ENCODE data around the gene NT5DC1.

Gene NT5DC1

DNA sequence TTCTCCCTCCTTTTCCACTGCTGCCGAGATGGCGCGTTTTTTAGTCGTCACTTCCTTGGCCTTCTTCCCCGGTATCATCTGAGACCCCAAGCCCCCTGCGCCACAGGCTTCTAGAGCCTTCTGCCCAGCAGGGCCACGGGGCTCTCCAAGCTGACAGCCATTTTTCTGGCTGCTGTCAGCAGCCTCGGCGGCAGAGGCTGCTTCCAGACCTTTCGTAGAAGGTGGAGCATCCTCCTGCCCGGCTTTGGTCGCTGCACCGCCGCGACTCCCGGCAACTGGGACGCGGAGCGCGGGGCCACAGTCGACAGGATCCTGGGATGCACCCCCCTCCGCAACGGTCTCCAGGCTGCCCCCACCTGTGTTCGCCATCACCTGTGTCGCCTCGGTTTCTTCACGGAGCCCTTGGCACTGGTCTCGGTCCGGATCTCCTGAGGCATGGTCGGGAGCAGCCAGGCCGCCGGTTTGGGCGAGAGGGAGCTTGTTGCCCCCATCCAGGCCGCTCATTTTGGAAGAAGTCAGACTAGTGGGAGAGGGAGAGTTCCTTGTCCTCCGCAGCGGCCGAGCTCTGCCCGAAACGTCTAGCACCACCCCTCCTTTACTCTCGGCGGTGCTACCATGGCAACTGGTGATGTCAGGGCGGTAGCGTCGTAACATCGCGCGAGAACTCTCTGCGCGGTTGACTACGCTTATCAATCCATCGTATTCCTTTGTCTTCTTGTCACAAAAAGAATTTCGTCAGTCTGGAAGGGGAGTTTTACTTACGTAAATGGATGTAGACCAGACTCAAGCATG is 153.0 kb downstream of the NT5DC1 start, which contains the start of gene TSPYL4:
TSPYL4 (minus strand) TSS at position 571 of the 792 bp plus-strand sequence; CDS start at position 504, 67 bp downstream.
- Mint-ChIP-seq H3K4me3 (no peak within 1 kb of the TSS), H3K27ac (no peak within 1 kb of the TSS), H3K36me3 (ENCODE audit: insufficient read depth) (peaks cover 5% of the 10 kb centered on the region), H3K9me3 (no peaks in the 10 kb centered on the region), H3K4me1 (ENCODE audit: low read depth in 2 of 2) (peaks cover 1 to 26% of the 10 kb centered on the region in 2 donors), H3K27me3 (no peaks in the 10 kb centered on the region)
- ATAC-seq (replicated peaks) (peak; percentile 96), DNase-seq (peak; percentile 89 to 93 (median 90))

DNA sequence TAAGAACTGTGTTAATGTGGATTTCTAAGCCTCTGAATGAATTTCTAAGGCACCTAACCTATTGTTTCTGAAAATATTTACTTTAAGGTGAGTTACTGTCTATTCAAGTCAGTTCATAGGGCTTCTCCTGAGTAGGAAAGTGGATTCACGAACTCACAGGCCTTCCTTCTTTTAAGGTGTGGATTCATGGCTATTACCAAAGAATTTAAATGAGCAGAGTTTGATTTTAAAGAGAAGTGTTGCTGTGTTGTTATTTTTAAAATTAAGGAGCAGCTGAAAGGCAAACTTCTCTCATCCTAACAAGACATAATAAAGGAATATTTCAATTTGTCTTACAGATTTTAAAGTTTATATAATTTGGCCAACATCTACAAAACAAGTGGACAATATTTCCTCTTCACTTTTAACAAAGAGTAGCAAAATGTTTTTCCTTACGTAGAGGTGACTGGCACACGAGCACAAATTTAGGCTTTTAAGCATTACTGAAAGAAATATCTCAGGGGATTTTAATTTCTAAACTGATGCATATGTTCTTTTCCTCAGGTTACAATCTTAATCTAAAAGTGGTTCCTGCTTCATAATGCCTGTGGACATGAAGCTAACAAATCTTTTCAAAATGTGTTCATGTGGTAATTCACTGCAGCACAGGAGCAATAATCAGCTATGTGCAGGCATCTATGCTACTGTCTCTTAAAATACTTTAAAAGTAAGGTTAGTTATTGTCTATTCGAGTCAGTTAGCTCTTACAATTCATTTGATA is 153.8 kb downstream of the NT5DC1 start:
- Mint-ChIP-seq H3K9me3 (no peaks in the 10 kb centered on the region), H3K27me3 (no peaks in the 10 kb centered on the region), H3K4me1 (ENCODE audit: low read depth in 2 of 2) (peaks cover 0 to 27% of the 10 kb centered on the region in 2 donors), H3K27ac (no peak overlapping the region), H3K36me3 (ENCODE audit: insufficient read depth) (peaks cover 5% of the 10 kb centered on the region), H3K4me3 (no peak overlapping the region)
- ATAC-seq (replicated peaks) = no peak
- no peak for DNase-seq

DNA sequence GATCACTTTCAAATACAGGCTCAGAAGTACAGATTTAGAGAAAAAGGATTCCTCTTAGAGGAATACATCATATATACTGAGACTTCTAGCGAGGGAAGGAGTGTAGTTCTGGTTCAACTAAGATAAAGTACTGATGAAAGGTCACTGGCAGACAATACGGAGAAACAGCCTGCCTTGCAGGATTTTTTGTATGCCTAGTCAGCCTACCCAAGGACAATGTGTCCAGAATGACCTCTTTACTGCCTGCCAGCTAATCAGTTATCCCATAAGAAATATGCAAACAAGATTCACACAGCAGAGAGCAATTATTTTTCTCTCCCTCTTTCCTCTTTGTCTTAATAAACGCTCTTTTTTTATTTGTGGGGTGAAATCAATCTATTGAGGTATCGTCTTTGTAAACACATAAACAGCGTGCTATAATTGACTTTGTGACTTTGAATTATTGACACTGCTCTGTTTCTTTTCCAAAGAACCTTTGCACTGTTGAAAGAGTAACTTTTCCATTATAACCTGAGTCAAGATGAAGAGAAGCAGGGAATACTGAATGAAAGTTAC is 154.7 kb downstream of the NT5DC1 start:
- Mint-ChIP-seq H3K9me3 (no peaks in the 10 kb centered on the region), H3K4me3 (no peak overlapping the region), H3K27ac (no peak overlapping the region), H3K36me3 (ENCODE audit: insufficient read depth) (peaks cover 5% of the 10 kb centered on the region), H3K4me1 (ENCODE audit: low read depth in 2 of 2) (peaks cover 2 to 22% of the 10 kb centered on the region in 2 donors), H3K27me3 (no peaks in the 10 kb centered on the region)
- ATAC-seq (replicated peaks) (no peak), DNase-seq (no peak)

DNA sequence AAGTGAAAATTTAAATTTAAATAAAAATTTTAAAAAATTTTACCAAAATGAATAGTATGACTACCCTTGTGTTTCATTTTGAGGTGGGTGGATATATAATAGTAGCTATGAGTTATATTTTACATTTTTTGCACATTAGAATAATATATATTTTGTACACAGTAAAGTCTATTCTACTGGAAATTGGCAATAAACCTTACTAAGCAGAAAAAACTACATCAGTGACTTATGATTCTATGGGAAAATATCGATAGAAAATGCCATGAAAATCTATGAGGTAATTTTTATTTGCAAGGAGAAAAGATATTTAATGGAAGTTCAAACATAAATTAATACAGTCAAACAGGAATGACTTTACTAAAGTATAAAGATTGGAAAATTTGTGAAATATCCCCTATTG is 156.0 kb downstream of the NT5DC1 start:
- H3K36me3 Mint-ChIP-seq (ENCODE audit: insufficient read depth) = no peaks in the 10 kb centered on the region
- no peaks in the 10 kb centered on the region for H3K27me3 Mint-ChIP-seq
- H3K4me1 Mint-ChIP-seq (ENCODE audit: low read depth in 2 of 2) = peaks cover 13% of the 10 kb centered on the region in 2 donors
- no peak overlapping the region for H3K4me3 Mint-ChIP-seq
- DNase-seq = no peak
- ATAC-seq (replicated peaks) = no peak
- no peak overlapping the region for H3K27ac Mint-ChIP-seq
- no peaks in the 10 kb centered on the region for H3K9me3 Mint-ChIP-seq

DNA sequence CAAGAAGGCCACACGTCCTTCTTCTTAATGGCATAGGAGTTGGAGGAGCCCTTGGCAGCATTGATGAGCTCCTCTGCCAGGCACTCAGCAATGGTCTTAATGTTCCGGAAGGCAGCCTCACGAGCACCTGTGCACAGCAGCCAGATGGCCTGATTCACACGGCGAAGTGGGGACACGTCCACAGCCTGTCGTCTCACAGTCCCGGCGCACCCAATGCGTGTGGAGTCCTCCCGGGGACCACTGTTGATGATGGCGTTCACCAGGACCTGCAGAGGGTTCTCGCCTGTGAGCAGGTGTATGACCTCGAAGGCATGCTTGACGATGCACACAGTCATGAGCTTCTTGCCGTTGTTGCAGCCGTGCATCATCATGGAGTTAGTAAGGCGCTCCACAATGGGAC is 157.9 kb downstream of the NT5DC1 start:
- Mint-ChIP-seq H3K27me3 (no peaks in the 10 kb centered on the region), H3K4me3 (no peak overlapping the region), H3K9me3 (no peaks in the 10 kb centered on the region), H3K36me3 (ENCODE audit: insufficient read depth) (no peaks in the 10 kb centered on the region), H3K4me1 (ENCODE audit: low read depth in 2 of 2) (peaks cover 7 to 21% of the 10 kb centered on the region in 2 donors), H3K27ac (no peak overlapping the region)
- ATAC-seq (replicated peaks) = no peak
- no peak for DNase-seq

DNA sequence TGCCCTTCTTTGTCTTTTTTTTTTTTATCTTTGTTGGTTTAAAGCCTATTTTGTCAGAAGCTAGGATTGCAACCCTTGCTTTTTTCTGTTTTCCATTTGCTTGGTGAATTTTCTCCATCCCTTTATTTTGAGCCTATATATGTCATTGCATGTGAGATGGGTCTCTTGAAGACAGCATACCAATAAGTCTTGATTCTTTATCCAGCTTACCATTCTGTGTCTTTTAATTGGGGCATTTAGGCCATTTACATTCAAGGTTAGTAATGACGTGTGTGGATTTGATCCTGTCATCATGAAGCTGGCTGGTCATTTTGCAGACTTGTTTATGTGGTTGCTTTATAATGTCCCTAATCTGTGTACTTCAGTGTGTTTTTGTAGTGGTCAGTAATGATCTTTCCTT is 162.7 kb downstream of the NT5DC1 start:
- Mint-ChIP-seq H3K36me3 (ENCODE audit: insufficient read depth) (peaks cover 4% of the 10 kb centered on the region), H3K4me1 (ENCODE audit: low read depth in 2 of 2) (peaks cover 12 to 38% of the 10 kb centered on the region in 2 donors), H3K4me3 (no peak overlapping the region), H3K9me3 (no peaks in the 10 kb centered on the region), H3K27ac (no peak overlapping the region), H3K27me3 (no peaks in the 10 kb centered on the region)
- ATAC-seq (replicated peaks) (no peak), DNase-seq (no peak)

DNA sequence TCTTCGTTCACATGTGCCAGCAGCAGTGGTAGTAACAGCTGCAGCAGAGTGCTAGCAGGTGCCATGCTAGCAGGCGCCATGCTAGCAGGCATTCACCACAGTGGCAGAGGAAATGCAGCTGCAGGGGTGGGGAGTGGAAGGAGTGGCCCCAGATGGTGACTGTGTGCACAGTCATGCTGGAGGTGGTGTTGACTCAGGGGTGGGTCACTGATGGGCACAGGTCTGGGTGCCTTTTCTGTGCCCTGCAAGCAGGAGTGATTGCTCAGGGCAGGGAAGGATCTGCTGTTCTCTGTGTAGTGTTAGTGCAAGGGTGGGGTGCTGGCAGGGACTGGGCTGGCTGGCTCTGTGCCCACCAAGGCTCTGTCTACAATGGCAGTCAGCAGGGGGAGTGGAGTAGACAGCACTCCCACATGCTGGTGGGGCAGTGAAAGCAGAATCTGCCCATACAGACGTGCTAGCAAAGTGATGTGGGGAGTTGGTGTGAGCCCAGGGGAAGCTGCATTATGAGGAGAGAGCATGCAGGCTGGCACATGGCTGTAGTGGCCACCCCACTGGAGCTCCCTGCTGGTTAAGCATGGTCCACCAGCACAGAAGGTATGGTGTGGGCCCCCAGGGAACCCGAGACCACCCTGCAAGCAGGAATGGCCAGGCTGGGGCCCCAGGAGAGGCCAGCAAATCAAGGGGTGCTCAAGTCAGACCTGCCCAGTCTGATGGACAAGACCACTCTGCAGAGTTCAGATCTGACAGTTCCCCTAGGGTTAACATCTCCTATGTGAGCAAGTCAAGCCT is 164.6 kb downstream of the NT5DC1 start:
- Mint-ChIP-seq H3K27ac (peak overlapping the region in 1 of 2 donors; percentile 19), H3K36me3 (ENCODE audit: insufficient read depth) (peaks cover 11% of the 10 kb centered on the region), H3K4me3 (no peak overlapping the region), H3K9me3 (no peaks in the 10 kb centered on the region), H3K4me1 (ENCODE audit: low read depth in 2 of 2) (peaks cover 15 to 42% of the 10 kb centered on the region in 2 donors), H3K27me3 (no peaks in the 10 kb centered on the region)
- no peak for DNase-seq
- no peak for ATAC-seq (replicated peaks)

DNA sequence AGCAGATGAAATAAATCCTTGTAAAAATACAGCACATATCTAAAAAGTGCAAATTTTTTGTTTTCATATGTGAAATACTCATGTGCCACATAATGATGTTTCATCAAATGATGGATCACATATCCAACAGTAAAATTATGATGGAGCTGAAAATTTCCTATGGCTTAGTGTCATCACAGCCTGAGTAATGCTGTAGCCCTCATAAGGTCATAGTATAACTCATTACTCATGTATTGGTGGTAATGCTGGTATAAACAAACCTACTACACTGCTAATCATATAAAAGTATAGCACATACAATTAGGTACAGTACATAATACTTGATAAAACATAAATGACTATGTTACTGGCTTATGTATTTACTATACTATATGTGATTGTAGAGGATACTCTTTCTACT is 166.2 kb downstream of the NT5DC1 start:
- Mint-ChIP-seq H3K36me3 (ENCODE audit: insufficient read depth) (peaks cover 14% of the 10 kb centered on the region), H3K27me3 (no peaks in the 10 kb centered on the region), H3K4me3 (no peak overlapping the region), H3K27ac (no peak overlapping the region), H3K9me3 (no peaks in the 10 kb centered on the region), H3K4me1 (ENCODE audit: low read depth in 2 of 2) (peaks cover 12 to 39% of the 10 kb centered on the region in 2 donors)
- ATAC-seq (replicated peaks) (no peak), DNase-seq (no peak)

DNA sequence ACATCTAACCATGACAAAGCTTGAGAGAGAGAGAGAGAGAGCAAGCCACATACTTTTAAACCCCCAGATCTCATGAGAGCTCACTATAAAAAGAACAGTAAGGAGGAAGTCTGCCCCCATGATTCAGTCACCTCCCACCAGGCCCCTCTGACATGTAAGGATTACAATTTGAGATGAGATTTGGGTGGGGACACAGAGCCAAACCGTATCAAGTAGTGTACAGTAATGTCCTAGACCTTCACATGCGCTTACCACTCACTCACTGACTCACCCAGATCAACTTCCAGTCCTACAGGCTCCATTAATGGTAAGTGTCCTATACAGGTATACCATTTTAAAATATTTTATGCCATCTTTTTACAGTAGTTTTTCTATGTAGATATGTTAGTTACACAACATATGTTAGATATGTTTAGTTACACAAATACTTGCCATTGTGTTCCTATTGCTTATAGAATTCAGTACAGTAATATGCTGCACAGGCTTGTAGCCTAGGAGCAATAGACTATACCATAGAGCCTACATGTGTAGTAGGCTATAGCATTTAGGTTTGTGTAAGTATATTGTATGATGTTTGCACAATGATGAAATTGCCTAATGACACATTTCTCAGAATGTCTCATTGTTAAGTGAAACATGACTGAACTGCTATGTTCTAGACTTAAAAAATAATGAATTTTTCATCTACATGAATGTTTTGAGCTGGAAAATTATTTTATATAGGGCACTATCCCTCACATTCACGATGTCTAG is 167.4 kb downstream of the NT5DC1 start:
- Mint-ChIP-seq H3K4me1 (ENCODE audit: low read depth in 2 of 2) (peaks cover 10 to 41% of the 10 kb centered on the region in 2 donors), H3K27me3 (no peaks in the 10 kb centered on the region), H3K9me3 (no peaks in the 10 kb centered on the region), H3K27ac (peak overlapping the region; percentile 45 to 77), H3K36me3 (ENCODE audit: insufficient read depth) (peaks cover 20% of the 10 kb centered on the region), H3K4me3 (no peak overlapping the region)
- no peak for DNase-seq
- ATAC-seq (replicated peaks) = no peak

DNA sequence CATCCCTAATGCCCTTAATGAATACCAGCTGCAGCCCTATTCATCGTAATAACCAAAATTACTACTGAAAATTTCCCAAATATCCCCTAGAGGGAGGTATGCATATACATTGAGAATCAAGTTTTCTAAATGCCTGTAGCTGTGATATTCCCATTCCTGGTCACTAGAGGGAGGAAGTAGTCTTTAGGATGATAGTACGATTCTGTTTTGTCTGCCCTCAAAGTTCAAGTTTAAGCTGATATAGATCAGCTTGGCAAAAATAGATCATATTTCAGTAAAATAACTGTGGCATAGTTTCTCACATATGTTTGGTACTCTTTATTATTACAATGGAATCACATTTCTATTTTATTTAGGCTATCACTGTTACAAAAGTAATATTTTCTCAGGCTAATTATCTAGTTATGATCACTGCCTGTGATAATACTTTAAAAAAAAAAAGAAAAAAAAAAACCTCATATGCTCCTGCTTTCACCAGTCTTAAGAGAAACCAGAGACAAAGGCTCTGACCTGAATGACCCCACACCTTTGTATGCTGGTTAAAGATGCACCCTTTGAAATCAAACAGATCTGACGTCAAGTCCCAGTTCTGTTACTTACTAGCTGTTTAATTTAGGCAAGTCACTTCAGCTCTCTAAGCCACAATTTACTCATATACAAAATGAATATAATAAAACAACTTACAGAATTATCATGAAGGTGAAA is 168.1 kb downstream of the NT5DC1 start:
- Mint-ChIP-seq H3K4me3 (no peak overlapping the region), H3K27ac (peak overlapping the region; percentile 45 to 77), H3K27me3 (no peaks in the 10 kb centered on the region), H3K36me3 (ENCODE audit: insufficient read depth) (peaks cover 28% of the 10 kb centered on the region), H3K4me1 (ENCODE audit: low read depth in 2 of 2) (peaks cover 10 to 46% of the 10 kb centered on the region in 2 donors), H3K9me3 (no peaks in the 10 kb centered on the region)
- peak; percentile 88 for ATAC-seq (replicated peaks)
- no peak for DNase-seq

DNA sequence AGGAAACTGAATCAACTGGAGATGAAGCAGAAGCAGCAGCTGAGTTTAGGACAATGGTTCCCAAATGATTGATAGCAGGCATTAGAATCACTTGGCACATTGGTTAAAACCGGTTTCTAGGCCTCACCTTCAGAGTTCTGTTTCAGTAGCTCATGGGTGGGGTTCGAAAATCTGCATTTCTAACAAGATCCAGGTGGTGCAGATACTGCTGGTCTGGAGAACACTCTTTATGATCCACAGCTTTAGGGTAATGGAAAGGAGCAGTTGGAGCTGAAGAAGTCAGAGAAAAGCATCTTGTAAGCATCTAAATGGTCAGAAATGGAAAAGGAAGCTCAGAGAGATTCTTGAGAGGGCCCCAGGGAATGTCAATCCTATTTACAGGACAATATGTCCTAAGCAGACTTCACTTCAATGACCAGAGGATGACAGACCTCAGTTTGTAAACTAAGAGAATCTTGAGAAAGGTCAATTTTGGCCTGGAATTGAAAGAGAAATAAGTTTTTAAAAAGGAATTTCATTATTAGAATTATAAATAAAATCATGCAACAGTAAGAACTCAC is 170.6 kb downstream of the NT5DC1 start:
- H3K27me3 Mint-ChIP-seq = no peaks in the 10 kb centered on the region
- no peak overlapping the region for H3K4me3 Mint-ChIP-seq
- H3K27ac Mint-ChIP-seq = peak overlapping the region; percentile 44 to 72
- H3K9me3 Mint-ChIP-seq = no peaks in the 10 kb centered on the region
- ATAC-seq (replicated peaks) (no peak), DNase-seq (no peak)
- H3K36me3 Mint-ChIP-seq (ENCODE audit: insufficient read depth) = peaks cover 51% of the 10 kb centered on the region
- peaks cover 12 to 53% of the 10 kb centered on the region in 2 donors for H3K4me1 Mint-ChIP-seq (ENCODE audit: low read depth in 2 of 2)

DNA sequence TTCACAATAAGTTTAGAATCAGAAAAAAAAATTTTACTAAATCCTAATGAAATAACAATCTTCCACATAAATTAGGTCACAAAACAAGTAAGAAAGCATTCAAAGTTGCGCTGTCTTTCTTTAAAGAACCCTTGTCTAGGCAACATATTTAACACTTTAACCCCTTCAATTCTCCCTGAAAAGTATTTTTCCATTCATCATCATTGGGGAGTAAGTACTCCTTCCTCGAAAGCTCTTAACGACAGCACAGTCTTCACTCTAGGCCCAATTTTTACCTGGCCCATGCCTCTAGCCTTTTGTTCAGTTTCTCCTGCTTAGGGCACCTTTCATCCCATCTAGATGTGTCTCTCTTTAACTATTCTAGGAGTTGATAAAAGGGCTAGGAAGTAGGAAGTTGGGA is 176.5 kb downstream of the NT5DC1 start:
- Mint-ChIP-seq H3K27ac (peak overlapping the region; percentile 97 to 100), H3K27me3 (no peaks in the 10 kb centered on the region), H3K4me1 (ENCODE audit: low read depth in 2 of 2) (peaks cover 43 to 71% of the 10 kb centered on the region in 2 donors), H3K4me3 (peak overlapping the region; percentile 87 to 98), H3K36me3 (ENCODE audit: insufficient read depth) (peaks cover 78% of the 10 kb centered on the region), H3K9me3 (no peaks in the 10 kb centered on the region)
- DNase-seq (no peak), ATAC-seq (replicated peaks) (no peak)
